GM19468 (cell line): Measurements from ENCODE around the gene HHIPL1.

Source experiments
- ATAC-seq: cut with Tn5 transposase; IDR thresholded peaks from one replicate; pipeline ENCODE4 v1.9.1; 2021; ENCODE audit warnings: mild to moderate bottlenecking, moderate library complexity, moderate number of reproducible peaks; ENCODE audit not compliant: unreplicated experiment; ENCODE audit errors: extremely low read depth

HHIPL1 gene

GRCh38 chr14:99704037-99704436, 59.1 kb downstream of the HHIPL1 start:
- no peak for ATAC-seq

GRCh38 chr14:99706107-99706900, 61.4 kb downstream of the HHIPL1 start:
- ATAC-seq, result no peak

- no peak for ATAC-seq
These were observed 62.5 kb downstream of the HHIPL1 start for GRCh38 chr14:99707420-99707819.

- ATAC-seq, result no peak
These were observed 63.0 kb downstream of the HHIPL1 start for GRCh38 chr14:99707921-99708320.

- ATAC-seq, result no peak
These were observed 63.5 kb downstream of the HHIPL1 start for GRCh38 chr14:99708449-99708848.

GRCh38 chr14:99713972-99714371, 69.0 kb downstream of the HHIPL1 start:
- no peak for ATAC-seq

GRCh38 chr14:99715266-99716000, 70.5 kb downstream of the HHIPL1 start:
- no peak for ATAC-seq

GRCh38 chr14:99716091-99716849, 71.3 kb downstream of the HHIPL1 start:
- ATAC-seq, result no peak

- ATAC-seq, result no peak
These were observed 72.1 kb downstream of the HHIPL1 start for GRCh38 chr14:99716850-99717681.

- no peak for ATAC-seq
These were observed 72.7 kb downstream of the HHIPL1 start for GRCh38 chr14:99717682-99718013.

- peak; percentile 32 for ATAC-seq
These were observed 73.3 kb downstream of the HHIPL1 start for GRCh38 chr14:99718031-99718810.

GRCh38 chr14:99718811-99719192, 73.9 kb downstream of the HHIPL1 start:
- no peak for ATAC-seq

GRCh38 chr14:99720941-99721791, 76.2 kb downstream of the HHIPL1 start:
- no peak for ATAC-seq

- no peak for ATAC-seq
These were observed 77.0 kb downstream of the HHIPL1 start for GRCh38 chr14:99721792-99722516.

GRCh38 chr14:99722741-99723140, 77.8 kb downstream of the HHIPL1 start:
- no peak for ATAC-seq

- no peak for ATAC-seq
These were observed 79.4 kb downstream of the HHIPL1 start for GRCh38 chr14:99724196-99724891.
